ENCODE measurements around the gene STK32C.

DNA sequence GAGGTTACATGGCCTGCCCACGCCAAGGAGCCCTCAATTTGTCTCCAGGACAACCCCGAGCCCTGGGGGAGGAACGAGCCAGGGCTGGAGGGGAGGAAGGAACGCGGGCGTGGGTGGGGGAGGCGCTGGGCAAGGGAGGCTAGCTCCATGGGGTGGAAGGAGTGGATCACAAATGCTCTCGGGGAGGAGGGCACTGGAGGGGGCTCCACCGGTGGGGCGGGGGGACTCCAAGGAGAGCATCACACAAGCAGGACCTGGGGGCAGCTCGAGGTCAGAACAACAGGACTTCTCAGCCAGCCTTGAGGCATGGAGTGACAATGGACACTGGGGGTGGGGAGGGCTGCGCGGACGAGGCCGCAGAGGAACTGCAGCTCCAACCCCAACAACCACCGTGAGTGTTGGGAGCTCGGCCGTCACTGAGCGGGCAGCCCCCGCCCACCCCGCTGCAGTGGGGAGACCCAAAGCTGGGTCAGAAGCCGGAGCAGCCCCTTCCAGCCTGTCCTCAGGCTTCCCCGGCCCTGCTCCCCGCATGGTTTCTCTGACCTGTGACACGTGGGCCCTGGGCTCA, 41.1 kb downstream of the STK32C start:
- TF ChIP-seq POLR2AphosphoS5 (IDR thresholded peaks at IDR 0.05): no peak
- no peak for TF ChIP-seq POLR2A (IDR thresholded peaks at IDR 0.05)
- TF ChIP-seq, protein P1, sequence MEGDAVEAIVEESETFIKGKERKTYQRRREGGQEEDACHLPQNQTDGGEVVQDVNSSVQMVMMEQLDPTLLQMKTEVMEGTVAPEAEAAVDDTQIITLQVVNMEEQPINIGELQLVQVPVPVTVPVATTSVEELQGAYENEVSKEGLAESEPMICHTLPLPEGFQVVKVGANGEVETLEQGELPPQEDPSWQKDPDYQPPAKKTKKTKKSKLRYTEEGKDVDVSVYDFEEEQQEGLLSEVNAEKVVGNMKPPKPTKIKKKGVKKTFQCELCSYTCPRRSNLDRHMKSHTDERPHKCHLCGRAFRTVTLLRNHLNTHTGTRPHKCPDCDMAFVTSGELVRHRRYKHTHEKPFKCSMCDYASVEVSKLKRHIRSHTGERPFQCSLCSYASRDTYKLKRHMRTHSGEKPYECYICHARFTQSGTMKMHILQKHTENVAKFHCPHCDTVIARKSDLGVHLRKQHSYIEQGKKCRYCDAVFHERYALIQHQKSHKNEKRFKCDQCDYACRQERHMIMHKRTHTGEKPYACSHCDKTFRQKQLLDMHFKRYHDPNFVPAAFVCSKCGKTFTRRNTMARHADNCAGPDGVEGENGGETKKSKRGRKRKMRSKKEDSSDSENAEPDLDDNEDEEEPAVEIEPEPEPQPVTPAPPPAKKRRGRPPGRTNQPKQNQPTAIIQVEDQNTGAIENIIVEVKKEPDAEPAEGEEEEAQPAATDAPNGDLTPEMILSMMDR (IDR thresholded peaks at IDR 0.05): no peak

Data from upper lobe of left lung (tissue), 4 donors.